Prostate gland (tissue), 2 donors: ENCODE results near the gene METAP2.

ENCODE experiments used
- CTCF ChIP-seq, 4 experiments: fragments of 200-600 bp in 2 of 4; fragments of 450-650 bp in 2 of 4; sonication (generic) in 2 of 4; IDR thresholded peaks; 1 replicate in 3 of 4; 2 replicates in 1 of 4; pipeline ENCODE4 v1.5.1; 2016 to 2019; ENCODE audit warnings: antibody characterized with exemption in 4 of 4, mild to moderate bottlenecking in 2 of 4, moderate library complexity in 2 of 4
- POLR2A ChIP-seq: fragments of 450-650 bp; IDR thresholded peaks from one replicate; pipeline ENCODE4 v1.6.1; 2016; ENCODE audit warnings: antibody characterized with exemption, mild to moderate bottlenecking

GRCh38 chr12:95431120-95431519, 42.8 kb upstream of the METAP2 start:
- no peak for TF ChIP-seq POLR2A
- TF ChIP-seq CTCF (IDR thresholded peaks at IDR 0.05): no peak
